ENCODE data around the gene CHST11.

The CHST11 gene

GRCh38 chr12:104578453-104578852 lies 121.7 kb downstream of the CHST11 start:
- TF ChIP-seq ZFX (IDR thresholded peaks at IDR 0.05; ENCODE audit: borderline replicate concordance): no peak
- no peak for TF ChIP-seq CTCF (IDR thresholded peaks at IDR 0.05)
- no peak overlapping the region for H3K27ac ChIP-seq

GRCh38 chr12:104579718-104580495 lies 123.2 kb downstream of the CHST11 start:
- no peak overlapping the region for H3K27ac ChIP-seq

GRCh38 chr12:104581005-104581570 lies 124.3 kb downstream of the CHST11 start:
- no peak overlapping the region for H3K27ac ChIP-seq

More at GRCh38 chr12:104579718-104580495, 123.2 kb downstream of the CHST11 start:
- no peak for TF ChIP-seq CTCF (IDR thresholded peaks at IDR 0.05)
- TF ChIP-seq ZFX (IDR thresholded peaks at IDR 0.05; ENCODE audit: borderline replicate concordance): no peak

GRCh38 chr12:104582739-104583138 lies 126.0 kb downstream of the CHST11 start:
- H3K27ac ChIP-seq: no peak overlapping the region
- TF ChIP-seq ZFX (IDR thresholded peaks at IDR 0.05; ENCODE audit: borderline replicate concordance) (no peak), CTCF (IDR thresholded peaks at IDR 0.05) (no peak)

More at GRCh38 chr12:104581005-104581570, 124.3 kb downstream of the CHST11 start:
- TF ChIP-seq CTCF (IDR thresholded peaks at IDR 0.05) (no peak), ZFX (IDR thresholded peaks at IDR 0.05; ENCODE audit: borderline replicate concordance) (no peak)

GRCh38 chr12:104583301-104583700 lies 126.6 kb downstream of the CHST11 start:
- no peak overlapping the region for H3K27ac ChIP-seq

GRCh38 chr12:104585448-104586055 lies 128.8 kb downstream of the CHST11 start:
- no peak for TF ChIP-seq CTCF (IDR thresholded peaks at IDR 0.05)
- no peak for TF ChIP-seq ZFX (IDR thresholded peaks at IDR 0.05; ENCODE audit: borderline replicate concordance)
- no peak overlapping the region for H3K27ac ChIP-seq

More at GRCh38 chr12:104583301-104583700, 126.6 kb downstream of the CHST11 start:
- no peak for TF ChIP-seq CTCF (IDR thresholded peaks at IDR 0.05)
- no peak for TF ChIP-seq ZFX (IDR thresholded peaks at IDR 0.05; ENCODE audit: borderline replicate concordance)

Measured in 22Rv1 (cell line).